ENCODE results near the gene ACTL6B.
A peak's percentile ranks its signal among the peaks of the same experiment; 100 is the strongest.
"Not testable (repeated sequence)": the region's sequence is repeated elsewhere in the genome, so short reads cannot be mapped to it uniquely, and the experiment has no call there.

The ACTL6B gene

DNA sequence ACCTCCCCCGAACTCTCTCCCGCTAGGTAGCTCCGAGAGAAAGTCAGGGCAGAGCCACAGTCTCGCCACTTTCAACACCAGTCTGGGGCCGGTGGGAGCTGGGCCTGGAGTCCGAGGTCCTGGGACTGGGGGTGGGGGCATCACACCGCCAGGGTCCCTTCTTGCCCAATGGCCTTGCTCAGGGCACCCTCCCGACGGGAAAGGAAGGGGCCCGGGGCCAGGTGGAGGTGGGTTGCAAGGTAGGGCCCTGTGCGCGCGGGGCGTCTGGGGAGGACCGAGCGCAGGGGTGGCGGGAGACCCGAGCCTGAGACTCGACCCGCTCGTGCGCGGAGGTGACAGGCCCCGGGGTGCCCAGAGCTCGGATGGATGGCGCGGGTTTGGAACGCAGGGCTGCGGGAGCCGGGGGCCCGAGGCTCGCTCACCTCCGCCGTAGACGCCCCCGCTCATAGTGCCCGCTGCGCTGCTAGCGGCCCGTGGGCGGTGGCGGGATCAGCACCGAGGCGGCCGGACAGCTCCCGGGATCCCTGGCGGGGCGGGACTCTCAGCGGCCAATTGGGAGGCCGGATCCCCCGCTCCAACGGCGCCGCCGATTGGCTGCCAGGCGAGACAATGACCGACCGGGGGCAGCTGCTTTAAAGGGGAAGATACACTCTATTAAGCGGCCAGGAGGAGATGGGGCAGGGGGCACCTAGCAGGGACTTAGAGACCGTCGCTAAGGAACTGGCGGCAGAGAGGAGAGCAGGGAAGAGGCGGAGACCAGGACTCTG lies at the start of gene ACTL6B:
TSS of gene ACTL6B (minus strand) at position 541 of the 767 bp plus-strand sequence. CDS start at position 447, 94 bp downstream.
- no peak within 1 kb of the TSS for H3K4me3 ChIP-seq (ENCODE audit: low read depth, low read length)

GRCh38 chr7:100705320-100705752 lies 49.1 kb upstream of the ACTL6B start:
- H3K4me3 ChIP-seq (ENCODE audit: low read depth, low read length) = peak overlapping the region; percentile 84
- no peak for DNase-seq (ENCODE audit: low read depth)

More for the DNA sequence above, at the start of gene ACTL6B:
- no peak for DNase-seq (ENCODE audit: low read depth)

DNA sequence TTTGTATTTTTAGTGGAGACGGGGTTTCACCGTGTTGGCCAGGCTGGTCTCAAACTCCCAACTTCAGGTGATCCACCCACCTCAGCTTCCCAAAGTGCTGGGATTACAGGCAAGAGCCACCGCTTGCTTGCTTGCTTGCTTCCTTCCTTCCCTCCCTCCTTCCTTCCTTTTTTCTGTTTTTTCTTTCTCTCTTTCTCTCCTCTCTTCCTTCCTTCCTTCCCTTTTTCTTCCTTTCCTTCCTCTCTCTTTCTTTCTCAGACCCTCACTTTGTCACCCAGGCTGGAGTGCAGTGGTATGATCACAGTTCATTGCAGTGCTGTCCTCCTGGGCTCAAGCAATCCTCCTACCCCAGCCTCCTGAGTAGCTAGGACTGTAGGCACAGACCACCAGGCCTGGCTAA lies 44.8 kb upstream of the ACTL6B start:
- H3K4me3 ChIP-seq (ENCODE audit: low read depth, low read length); DNase-seq (ENCODE audit: low read depth): not testable (repeated sequence)

DNA sequence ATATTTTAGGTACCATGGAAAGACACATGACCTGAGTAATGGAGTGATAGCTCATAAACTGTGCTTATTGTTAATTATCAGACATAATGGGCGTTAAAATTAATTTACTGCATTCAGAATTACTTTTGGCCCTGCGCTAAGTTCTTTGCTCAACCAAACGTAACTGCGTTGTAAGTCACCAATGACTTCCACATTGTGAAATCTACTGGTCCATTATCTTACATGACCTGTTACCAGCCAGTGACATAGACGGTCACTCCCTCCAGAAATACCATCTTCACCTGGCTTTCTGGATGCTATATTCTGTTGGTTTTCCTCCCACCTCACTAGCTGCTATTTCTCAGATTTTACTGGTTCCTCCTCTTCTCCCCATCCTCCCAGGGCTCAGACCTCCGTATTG lies 42.8 kb upstream of the ACTL6B start:
- no peak overlapping the region for H3K4me3 ChIP-seq (ENCODE audit: low read depth, low read length)
- no peak for DNase-seq (ENCODE audit: low read depth)

GRCh38 chr7:100696123-100696521 lies 39.9 kb upstream of the ACTL6B start:
- no peak for DNase-seq (ENCODE audit: low read depth)
- no peak overlapping the region for H3K4me3 ChIP-seq (ENCODE audit: low read depth, low read length)

- DNase-seq (ENCODE audit: low read depth) = no peak
- H3K4me3 ChIP-seq (ENCODE audit: low read depth, low read length) = peak within 1 kb of the TSS; percentile 83
Observed at GRCh38 chr7:100694098-100694745, 38.0 kb upstream of the ACTL6B start, which contains the start of gene GIGYF1. GIGYF1 (minus strand) TSS chr7:100694250; CDS start chr7:100688238, 6,012 bp downstream.

DNA sequence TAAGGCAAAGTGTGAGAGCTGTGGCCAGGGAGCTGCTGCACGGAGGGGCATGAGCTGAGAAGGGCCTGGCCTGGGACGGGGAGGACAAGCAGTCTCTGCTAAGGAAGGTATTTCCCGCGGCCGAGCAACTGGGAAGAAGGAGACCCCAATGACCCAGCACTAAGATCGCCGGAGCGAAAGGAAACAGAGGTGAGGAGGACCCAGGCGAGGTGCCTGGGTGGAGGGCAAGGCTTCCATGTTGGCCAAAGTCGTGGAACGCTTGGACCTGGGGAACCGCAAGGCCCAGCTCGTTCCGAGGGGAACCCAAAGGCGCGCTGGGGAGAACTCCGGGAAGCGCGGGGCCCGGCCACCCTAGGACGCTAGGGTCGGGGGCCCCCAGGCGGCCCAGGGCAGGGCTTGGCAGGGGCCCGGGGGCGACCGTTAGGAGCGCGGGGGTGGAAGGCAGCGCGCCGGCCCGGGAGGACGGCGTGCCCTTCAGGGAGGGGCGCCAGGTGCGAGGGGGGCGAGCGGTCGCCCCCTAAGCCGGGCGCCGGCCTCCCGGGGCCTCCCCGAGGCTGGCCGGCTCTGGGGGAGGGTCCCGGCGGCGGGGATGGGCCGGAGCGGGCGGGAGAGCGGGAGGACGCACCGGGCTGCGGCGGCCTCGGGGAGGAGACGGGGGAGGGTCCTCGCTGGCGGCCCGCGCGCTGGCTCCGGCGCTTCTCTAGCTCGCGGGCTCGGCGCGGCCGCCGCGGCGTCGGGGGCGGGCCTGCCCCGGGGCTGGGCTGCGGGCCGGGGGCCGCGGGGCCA lies 37.3 kb upstream of the ACTL6B start:
- DNase-seq (ENCODE audit: low read depth) = no peak
- peak overlapping the region; percentile 83 for H3K4me3 ChIP-seq (ENCODE audit: low read depth, low read length)

DNA sequence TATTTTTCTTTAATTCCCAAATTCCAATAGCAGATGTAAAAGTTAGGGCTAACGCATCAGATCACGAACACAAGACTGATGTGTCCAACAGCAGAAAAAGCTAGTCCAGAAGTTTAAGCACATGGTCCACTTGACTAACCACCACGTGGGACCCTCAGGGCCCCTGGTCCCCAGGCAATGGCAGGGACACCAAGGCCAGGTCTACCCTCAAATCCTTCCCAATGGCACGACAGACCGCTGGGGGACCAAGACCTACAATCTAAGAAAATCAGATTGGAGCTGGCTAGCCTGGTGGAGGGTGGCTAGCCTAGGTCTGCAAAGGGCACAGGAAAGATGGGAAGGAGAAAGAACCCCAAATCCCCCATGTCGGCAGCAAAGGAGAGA lies 36.3 kb upstream of the ACTL6B start:
- peak overlapping the region; percentile 83 for H3K4me3 ChIP-seq (ENCODE audit: low read depth, low read length)
- no peak for DNase-seq (ENCODE audit: low read depth)

GRCh38 chr7:100691676-100692577 lies 35.7 kb upstream of the ACTL6B start:
- H3K4me3 ChIP-seq (ENCODE audit: low read depth, low read length) = peak overlapping the region; percentile 83

DNA sequence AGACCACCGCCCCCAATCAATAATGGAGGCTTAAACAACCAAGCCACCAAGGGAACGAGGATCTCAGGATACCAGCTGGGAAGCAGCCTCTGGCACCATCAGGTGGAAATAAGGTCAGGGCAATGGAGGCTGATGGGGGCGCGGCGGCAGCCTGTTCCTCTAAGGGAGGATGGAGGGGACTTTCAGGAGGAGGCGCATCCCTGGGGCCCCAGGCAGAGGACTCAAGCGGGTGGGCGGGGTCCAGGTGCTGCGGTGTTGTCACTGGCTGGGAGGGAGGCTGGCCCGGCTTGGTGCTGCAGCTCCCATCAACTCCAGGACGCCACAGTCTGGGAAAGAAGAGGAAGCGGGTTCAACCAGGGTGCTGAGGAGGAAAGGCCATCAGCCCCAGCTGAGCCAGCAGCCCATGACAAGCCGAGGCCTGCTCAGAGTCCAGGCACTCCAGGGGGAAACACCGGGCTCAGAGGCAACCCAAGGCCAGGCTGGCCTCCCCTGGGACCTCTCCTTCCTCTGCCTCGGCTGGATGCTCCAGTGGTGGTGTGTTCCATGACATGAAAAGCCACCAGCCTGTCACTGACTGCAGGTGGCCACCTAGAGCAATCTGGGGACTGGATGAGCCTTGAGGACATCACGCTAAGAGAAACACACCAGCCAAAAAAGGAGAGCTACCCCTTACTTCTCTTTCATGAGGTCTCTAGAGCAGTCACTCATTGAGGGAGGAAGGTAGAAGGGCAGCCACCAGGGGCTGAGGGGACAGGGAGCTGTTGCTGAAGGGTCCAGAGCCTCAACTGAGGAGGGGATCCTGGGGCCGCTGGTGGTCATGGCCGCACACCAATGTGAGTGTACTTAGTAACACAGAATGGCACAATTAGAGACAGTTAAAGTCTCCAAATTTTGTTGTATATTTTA lies 33.2 kb upstream of the ACTL6B start:
- no peak overlapping the region for H3K4me3 ChIP-seq (ENCODE audit: low read depth, low read length)
- no peak for DNase-seq (ENCODE audit: low read depth)

More at GRCh38 chr7:100691676-100692577, 35.7 kb upstream of the ACTL6B start:
- DNase-seq (ENCODE audit: low read depth) = no peak

GRCh38 chr7:100688326-100688860 lies 32.1 kb upstream of the ACTL6B start:
- no peak for DNase-seq (ENCODE audit: low read depth)
- H3K4me3 ChIP-seq (ENCODE audit: low read depth, low read length) = no peak overlapping the region

- no peak for DNase-seq (ENCODE audit: low read depth)
- no peak overlapping the region for H3K4me3 ChIP-seq (ENCODE audit: low read depth, low read length)
Observed at GRCh38 chr7:100687751-100688300, 31.6 kb upstream of the ACTL6B start.

- no peak overlapping the region for H3K4me3 ChIP-seq (ENCODE audit: low read depth, low read length)
- no peak for DNase-seq (ENCODE audit: low read depth)
Observed at GRCh38 chr7:100687261-100687660, 31.0 kb upstream of the ACTL6B start.

DNA sequence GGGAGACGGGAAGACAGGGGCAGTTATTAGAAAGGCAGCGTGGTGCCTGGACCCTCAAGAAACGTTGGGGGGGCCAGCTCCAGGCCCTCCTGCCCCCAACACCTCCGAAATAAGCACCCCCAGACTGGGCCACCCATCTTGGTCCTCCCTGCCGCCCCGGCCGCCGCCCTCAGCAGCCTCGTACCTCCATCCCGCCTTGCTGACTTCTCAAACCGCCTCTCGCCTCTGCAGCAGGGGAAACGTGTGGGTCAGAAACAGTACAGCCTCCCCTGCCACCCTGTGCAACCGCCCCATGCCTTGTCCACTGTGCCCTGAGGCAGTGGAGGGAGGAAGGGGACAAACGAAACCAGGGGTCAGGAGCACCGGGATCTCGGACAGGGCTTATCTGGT lies 30.6 kb upstream of the ACTL6B start:
- no peak overlapping the region for H3K4me3 ChIP-seq (ENCODE audit: low read depth, low read length)
- DNase-seq (ENCODE audit: low read depth) = no peak

DNA sequence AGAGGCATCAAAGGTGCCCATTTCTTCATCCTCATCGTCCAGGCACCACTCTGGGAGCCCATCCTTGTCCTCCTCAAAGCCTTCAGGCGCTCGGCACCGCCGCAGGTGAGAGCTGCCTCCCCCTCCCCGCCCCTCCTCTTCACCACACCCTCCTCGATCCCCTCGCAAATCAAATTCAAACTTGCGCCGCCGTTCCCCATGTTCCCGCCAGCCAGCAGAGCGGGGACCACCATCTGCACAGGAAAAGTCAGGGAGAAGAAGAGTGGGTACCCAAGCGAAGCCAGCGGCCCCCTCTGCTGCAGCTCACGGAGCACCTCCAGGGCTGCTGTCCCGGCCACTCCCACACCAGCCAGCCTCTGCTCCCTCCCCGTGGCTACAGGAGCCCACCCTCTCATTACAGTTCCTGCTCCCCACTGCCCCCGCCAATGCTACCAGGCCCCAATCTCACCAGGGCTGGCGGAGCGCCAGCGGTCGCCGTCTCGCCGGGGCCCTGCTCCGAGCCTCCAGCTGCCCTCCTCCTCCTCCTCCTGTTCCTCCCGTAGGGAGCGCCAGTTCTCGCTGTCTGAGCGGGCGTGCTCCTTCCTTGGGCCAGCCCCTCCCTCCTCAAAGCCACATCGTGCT lies 30.1 kb upstream of the ACTL6B start:
- H3K4me3 ChIP-seq (ENCODE audit: low read depth, low read length) = no peak overlapping the region
- DNase-seq (ENCODE audit: low read depth) = no peak

- no peak overlapping the region for H3K4me3 ChIP-seq (ENCODE audit: low read depth, low read length)
- DNase-seq (ENCODE audit: low read depth) = no peak
Observed at GRCh38 chr7:100685631-100686145, 29.4 kb upstream of the ACTL6B start.

DNA sequence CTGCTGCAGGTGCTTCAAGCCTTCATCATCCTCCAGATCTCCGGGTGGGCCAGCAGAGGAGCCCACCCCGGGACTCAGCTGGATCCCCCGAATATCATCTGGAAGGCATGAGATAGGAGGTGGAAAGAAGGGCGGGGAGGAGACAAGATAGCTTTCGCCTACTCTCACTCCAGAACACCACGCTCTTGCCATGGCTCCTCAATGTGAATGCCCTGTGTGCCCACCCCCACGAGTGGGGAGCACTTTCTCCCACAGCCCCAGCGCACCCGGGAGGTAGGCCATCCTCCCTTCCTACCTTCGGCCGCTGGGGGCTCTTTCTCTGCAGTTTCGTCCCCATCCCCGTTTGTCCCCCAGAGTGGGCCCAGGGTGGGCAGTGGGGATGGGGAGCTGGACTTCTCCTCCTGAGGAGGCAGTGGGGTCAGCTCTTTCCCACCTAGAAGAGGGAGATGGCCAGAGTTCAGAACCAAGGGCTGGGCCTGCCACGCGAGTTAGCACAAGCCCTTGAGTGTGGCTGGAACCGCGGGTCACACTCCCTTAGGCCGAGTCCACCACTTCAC lies 28.9 kb upstream of the ACTL6B start:
- DNase-seq (ENCODE audit: low read depth) = no peak
- no peak overlapping the region for H3K4me3 ChIP-seq (ENCODE audit: low read depth, low read length)
